C4-2B (cell line): ENCODE results near the gene BRMS1.

ENCODE experiments used
- H3K27ac ChIP-seq: fragments of 450-650 bp; 2 replicates; pipeline ENCODE4 v1.5.1; 2017
- ZFX ChIP-seq: fragments of 450-650 bp; IDR thresholded peaks from 2 replicates; pipeline ENCODE4 v1.6.1; 2017
- TF ChIP-seq, protein P1 (sequence below): fragments of 450-650 bp; conservative IDR thresholded peaks from 2 replicates; pipeline ENCODE4 v1.5.1; 2017; ENCODE audit warnings: mild to moderate bottlenecking

The BRMS1 gene

DNA sequence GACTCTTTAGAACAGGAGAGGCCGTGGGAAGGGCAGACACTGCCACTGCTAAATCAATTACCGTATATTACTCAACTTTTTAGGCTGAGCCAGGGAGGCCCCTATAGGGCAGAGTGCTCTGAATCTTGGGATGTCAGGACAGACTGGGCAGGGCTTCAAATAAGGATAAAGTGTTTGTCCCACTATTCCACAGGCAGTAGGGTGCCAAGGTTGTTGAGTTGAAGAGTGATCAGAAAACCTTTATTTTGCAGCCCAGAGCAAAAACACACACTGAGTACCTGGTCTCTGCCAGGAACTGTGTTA, 4.1 kb upstream of the BRMS1 start:
- TF ChIP-seq, protein P1, sequence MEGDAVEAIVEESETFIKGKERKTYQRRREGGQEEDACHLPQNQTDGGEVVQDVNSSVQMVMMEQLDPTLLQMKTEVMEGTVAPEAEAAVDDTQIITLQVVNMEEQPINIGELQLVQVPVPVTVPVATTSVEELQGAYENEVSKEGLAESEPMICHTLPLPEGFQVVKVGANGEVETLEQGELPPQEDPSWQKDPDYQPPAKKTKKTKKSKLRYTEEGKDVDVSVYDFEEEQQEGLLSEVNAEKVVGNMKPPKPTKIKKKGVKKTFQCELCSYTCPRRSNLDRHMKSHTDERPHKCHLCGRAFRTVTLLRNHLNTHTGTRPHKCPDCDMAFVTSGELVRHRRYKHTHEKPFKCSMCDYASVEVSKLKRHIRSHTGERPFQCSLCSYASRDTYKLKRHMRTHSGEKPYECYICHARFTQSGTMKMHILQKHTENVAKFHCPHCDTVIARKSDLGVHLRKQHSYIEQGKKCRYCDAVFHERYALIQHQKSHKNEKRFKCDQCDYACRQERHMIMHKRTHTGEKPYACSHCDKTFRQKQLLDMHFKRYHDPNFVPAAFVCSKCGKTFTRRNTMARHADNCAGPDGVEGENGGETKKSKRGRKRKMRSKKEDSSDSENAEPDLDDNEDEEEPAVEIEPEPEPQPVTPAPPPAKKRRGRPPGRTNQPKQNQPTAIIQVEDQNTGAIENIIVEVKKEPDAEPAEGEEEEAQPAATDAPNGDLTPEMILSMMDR: no peak
- TF ChIP-seq ZFX: no peak
- no peak overlapping the region for H3K27ac ChIP-seq

DNA sequence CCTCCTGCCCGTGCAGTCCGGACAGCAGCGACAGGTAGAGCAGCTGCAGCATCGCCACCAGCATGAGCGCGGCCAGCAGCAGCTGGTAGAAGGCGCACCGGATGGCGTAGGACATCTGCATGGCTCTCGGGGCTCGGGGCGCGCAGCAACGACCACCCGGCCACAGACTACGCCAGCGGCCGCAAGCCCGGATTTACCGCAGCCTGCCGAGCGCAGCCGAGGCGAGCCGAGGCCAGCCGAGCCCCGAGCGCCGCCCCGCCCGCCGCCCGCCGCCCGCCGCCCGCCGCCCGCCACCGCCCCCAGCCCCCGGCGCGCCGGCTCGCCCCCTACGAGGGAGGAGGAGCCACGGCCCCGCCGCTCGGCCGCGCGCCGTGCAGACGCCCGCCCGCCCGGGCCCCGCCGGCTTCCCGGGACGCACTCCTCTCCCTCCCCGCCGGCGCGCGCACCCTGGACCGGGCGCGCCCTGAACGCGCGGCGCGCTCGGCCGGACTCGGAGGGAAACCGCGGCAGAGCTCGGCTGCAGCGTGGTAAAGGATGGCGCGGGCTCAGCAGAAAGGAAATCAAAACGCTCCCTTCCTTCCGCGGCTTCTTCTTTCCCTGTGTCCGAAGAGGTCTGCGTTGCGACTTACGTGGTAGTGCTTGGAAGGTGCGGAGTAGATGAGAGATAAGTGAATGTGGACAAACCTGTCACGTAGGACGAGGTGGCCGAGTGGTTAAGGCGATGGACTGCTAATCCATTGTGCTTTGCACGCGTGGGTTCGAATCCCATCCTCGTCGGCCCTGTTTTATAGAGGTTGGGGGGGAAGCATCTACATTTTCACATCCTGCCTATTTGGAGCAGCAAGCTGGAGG, 2.7 kb upstream of the BRMS1 start, which contains the start of gene B4GAT1:
Gene B4GAT1, minus strand, starts transcription at position 205 of the 852 bp plus-strand sequence. Its CDS starts 84 bp downstream, at position 121.
- TF ChIP-seq, protein P1: no peak
- no peak for TF ChIP-seq ZFX
- H3K27ac ChIP-seq: peak within 1 kb of the TSS; percentile 81

DNA sequence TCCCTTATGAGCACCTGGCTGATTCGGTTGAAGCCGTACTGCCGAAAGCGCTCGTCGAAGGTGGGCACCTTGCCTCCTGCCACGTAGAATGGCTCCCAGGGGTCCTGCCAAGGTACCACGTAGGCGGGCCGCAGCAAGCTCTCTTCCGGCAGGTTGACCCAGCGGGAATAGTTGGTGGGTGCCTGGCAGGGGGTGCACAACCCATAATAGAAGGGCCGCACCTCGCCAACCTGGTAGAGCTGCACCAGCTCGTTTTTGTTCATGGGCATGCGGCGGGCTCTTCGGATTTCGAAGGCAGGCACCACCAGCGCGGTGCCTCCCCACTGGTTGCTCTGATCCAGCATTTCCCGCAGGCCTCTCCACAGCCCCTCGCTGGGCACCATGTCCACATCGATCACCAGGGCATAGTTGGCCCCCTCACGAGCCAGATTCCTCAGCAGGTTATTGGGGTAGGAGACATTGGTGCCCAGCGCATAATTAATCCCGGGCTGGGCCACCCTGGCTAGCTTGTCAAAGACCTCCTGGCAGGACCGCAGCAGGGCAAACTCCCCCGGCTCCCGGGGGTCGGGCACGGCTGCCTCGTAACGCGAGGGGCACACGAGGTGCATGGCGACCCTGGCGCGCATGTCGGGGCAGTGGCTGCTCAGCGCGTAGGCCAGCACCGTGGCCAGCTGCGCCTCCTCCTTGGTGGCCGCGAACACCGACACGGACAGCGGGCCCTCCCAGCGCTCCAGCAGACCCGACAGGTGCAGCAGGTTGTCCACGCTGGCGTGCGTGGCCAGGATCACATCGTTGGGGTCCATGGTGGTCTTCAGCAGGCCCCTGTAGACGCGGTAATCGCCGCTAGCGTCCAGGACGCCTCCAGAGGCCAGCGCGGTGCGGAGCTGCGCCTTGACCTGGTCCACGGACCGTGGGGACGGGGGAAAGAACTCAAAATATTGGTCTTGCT, 1.8 kb upstream of the BRMS1 start:
- H3K27ac ChIP-seq: peak overlapping the region; percentile 81

DNA sequence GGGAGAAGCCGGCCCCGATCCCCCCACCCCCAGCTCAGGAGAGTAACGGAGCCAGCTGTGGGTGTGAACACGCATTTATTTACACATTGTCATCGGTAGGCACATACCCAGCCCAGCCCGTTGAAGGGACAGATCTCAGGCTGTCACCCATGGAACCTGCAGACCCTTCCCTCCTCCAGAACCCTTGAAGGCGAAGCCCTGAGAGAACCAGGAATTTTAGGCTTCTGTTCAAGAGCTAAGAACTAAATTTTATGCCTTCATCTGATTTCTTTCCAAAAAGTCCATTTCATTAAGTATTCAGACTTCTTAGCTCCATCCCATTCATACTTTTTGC, 379 bp upstream of the BRMS1 start:
- peak; percentile 64; the same call in 1 of the 2 replicates for TF ChIP-seq ZFX
- TF ChIP-seq, protein P1: no peak
- H3K27ac ChIP-seq: peak overlapping the region; percentile 77

More for the DNA sequence above, 1.8 kb upstream of the BRMS1 start:
- TF ChIP-seq, protein P1: no peak
- no peak for TF ChIP-seq ZFX

DNA sequence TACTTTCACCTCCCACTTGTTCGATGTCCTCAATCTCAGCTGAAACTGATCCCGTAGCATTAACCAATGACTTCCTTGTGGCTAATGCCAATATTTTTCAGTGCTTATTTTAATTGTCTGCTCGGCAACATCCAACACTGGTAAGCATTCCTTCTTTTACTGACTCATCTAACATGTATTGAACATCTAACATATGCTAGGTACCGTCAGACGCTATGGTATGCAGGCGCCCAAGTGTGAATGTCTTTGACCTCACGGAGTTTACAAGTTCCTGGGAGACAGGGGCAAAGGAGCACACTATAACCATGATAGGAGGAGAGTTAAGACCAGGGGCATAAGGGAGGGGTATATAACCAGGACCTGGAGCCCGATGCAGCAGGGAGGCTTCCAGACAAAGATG, 1.7 kb downstream of the BRMS1 start:
- TF ChIP-seq, protein P1: no peak
- H3K27ac ChIP-seq: no peak overlapping the region

DNA sequence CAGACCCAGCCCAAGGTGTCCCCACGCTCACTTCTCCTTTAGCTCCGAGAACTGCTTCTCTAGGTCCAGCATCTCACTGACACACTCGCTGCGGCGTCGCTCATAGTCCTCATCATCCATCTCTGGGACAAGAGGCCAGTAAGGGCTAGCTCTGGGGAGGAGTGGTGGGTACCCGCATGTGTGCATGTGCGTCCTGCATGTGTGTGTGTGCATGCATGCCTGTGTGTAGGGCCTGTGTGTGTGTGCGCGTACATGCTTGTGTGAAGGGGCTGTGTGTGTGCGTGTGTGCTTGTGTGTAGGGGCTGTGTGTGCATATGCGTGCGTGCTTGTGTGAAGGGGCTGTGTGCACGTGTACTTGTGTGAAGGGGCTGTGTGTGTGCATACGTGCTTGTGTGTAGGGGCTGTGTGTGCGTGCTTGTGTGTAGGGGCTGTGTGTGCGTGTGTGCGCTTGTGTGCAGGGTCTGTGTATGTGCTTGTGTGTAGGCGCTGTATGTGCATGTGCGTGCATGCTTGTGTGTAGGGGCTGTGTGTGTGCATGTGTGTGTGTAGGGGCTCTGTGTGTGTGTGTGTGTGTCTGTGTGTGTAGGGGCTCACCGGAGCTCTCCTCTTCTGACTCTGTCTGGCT, 3.3 kb downstream of the BRMS1 start:
- TF ChIP-seq, protein P1: no peak
- no peak for TF ChIP-seq ZFX
- no peak overlapping the region for H3K27ac ChIP-seq
